Body of pancreas (tissue), 4 donors: ENCODE results near the gene TMEM101.

ENCODE experiments used
- CTCF ChIP-seq, 7 experiments: fragments of 450-650 bp in 4 of 7; fragments of 200-600 bp in 3 of 7; sonication (generic) in 3 of 7; IDR thresholded peaks; one replicate each; pipeline ENCODE4 v1.5.1; 2016 to 2019; ENCODE audit warnings: antibody characterized with exemption in 7 of 7
- POLR2A ChIP-seq, 3 donors: fragments of 450-650 bp; IDR thresholded peaks; one replicate each; pipeline ENCODE4 v1.6.1; 2016; ENCODE audit warnings: antibody characterized with exemption in 3 of 3, mild to moderate bottlenecking in 2 of 3

GRCh38 chr17:44000141-44000860 lies 14.5 kb downstream of the TMEM101 start:
- TF ChIP-seq CTCF (IDR thresholded peaks at IDR 0.05) = no peak
- no peak for TF ChIP-seq POLR2A (IDR thresholded peaks at IDR 0.05)
